Measurements from ENCODE around the gene CDCA5. TPM values are rescaled to one million over a fixed set of nuclear protein-coding genes. Genes with fewer than 3 reads are reported as not detected.

Gene CDCA5
- total RNA-seq, 1 donor from 2014 or later = 3.7 TPM

DNA sequence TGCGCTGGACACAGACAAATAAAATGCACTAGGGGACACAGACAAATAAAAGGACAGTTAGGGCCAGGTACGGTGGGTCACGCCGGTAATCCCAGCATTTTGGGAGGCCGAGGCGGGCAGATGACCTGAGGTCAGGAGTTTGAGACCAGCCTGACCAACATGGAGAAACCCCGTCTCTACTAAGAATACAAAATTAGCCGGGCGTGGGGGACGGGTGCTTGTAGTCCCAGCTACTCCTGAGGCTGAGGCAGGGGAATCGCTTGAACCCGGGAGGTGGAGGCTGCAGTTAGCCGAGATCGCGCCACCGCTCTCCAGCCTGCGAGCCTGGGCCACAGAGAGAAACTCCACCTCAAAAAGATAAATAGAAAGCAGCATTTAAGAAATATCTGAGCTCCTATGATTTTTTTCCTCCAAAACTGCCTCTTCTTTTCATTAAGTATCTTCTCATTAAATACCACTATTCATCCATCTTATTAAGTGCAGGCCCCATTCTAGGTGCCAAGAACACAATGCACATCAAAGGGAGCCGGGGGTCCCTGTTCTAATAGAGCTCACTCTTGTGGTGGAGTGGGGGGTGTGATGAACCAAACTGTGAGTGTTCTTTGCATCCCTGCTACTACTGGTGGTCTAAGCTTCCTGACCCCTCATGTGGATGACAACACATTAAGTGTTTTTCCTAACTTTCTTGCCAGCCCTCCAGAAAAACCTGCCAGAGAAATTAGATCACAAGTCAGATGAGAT lies 34.4 kb upstream of the CDCA5 start:
- no peaks in the 10 kb centered on the region for H3K9me3 ChIP-seq
- H3K4me1 ChIP-seq = peaks cover 46% of the 10 kb centered on the region
- H3K27me3 ChIP-seq = no peaks in the 10 kb centered on the region
- TF ChIP-seq POLR2A (IDR thresholded peaks at IDR 0.05) (no peak), POLR2AphosphoS5 (IDR thresholded peaks at IDR 0.05; ENCODE audit: insufficient read depth in 1 of 2, low read depth in 1 of 2) (no peak)
- TF ChIP-seq, protein P1, sequence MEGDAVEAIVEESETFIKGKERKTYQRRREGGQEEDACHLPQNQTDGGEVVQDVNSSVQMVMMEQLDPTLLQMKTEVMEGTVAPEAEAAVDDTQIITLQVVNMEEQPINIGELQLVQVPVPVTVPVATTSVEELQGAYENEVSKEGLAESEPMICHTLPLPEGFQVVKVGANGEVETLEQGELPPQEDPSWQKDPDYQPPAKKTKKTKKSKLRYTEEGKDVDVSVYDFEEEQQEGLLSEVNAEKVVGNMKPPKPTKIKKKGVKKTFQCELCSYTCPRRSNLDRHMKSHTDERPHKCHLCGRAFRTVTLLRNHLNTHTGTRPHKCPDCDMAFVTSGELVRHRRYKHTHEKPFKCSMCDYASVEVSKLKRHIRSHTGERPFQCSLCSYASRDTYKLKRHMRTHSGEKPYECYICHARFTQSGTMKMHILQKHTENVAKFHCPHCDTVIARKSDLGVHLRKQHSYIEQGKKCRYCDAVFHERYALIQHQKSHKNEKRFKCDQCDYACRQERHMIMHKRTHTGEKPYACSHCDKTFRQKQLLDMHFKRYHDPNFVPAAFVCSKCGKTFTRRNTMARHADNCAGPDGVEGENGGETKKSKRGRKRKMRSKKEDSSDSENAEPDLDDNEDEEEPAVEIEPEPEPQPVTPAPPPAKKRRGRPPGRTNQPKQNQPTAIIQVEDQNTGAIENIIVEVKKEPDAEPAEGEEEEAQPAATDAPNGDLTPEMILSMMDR (IDR thresholded peaks at IDR 0.05) = peak in 2 of 3 experiments; percentile 3 to 4
- H3K27ac ChIP-seq = peak overlapping the region; percentile 71
- H3K36me3 ChIP-seq = peaks cover 0 to 24% of the 10 kb centered on the region in 2 donors
- H3K4me3 ChIP-seq = no peak overlapping the region
- intact Hi-C loops (cut with DNase I) = loop anchor here (5.0 kb wide), 1 partner anchor 106 kb away; the partner anchor contains the start of gene ARL2
- DNase-seq (ENCODE audit: extremely low spot score in 2 of 2) = peak in 1 of 2 donors; percentile 85

GRCh38 chr11:65117206-65118096 lies 33.6 kb upstream of the CDCA5 start, which contains the start of gene ZNHIT2:
ZNHIT2 (minus strand) TSS chr11:65117701; CDS start chr11:65117653, 48 bp downstream.
- intact Hi-C loops (cut with DNase I) = loop anchor here (5.0 kb wide), 1 partner anchor 105 kb away; the partner anchor contains the start of gene ARL2

DNA sequence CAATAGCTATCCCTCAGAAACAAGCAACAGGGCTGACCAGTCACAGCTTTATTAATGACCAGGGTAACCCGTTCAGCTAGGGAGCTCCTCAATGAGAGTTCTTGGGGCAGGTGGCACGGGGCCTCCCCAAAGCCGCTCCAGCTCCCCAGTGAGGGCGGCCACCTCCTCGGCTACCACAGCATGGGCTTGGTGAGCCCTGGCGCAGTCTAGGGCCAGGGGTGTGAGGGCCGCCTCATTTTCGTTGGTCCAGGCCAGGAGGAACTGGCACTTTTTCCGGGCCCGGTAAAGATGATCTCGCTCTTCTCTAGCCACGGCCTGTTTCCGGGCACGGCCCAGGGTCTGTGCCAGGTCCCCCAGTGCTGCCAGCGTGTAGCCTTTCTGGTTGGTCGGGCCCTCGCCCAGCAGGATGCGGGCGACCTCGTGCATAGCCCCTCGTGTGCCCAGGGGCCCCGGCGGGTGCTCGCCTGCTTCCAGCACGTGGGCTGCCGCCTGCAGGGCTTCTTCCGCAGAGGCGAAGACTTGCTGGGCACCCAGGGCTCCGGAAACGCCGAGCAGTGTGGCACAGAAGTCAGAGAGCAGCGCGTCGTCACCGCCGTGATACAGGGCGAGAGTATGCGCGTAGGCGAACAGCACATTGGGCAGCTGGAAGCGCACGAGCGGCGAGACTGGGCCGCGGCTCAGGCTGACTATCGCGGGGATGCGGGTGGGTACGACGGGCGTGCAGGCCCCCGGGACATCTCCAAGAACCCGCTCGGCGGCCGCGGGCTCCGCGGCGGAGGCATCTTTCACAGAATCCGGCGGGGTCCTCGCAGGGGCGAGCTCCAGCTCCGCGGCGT lies 32.7 kb upstream of the CDCA5 start:
- peak overlapping the region; percentile 71 for H3K27ac ChIP-seq
- no peak for DNase-seq (ENCODE audit: extremely low spot score in 2 of 2)
- H3K4me3 ChIP-seq = peak overlapping the region; percentile 79 to 98
- TF ChIP-seq, protein P1 (IDR thresholded peaks at IDR 0.05) = no peak
- TF ChIP-seq POLR2AphosphoS5 (IDR thresholded peaks at IDR 0.05; ENCODE audit: insufficient read depth in 1 of 2, low read depth in 1 of 2) (no peak), POLR2A (IDR thresholded peaks at IDR 0.05) (no peak)
- peaks cover 54% of the 10 kb centered on the region for H3K4me1 ChIP-seq
- peaks cover 0 to 24% of the 10 kb centered on the region in 2 donors for H3K36me3 ChIP-seq
- H3K9me3 ChIP-seq = no peaks in the 10 kb centered on the region
- no peaks in the 10 kb centered on the region for H3K27me3 ChIP-seq
- intact Hi-C loops (cut with DNase I) = loop anchor here (5.0 kb wide), 1 partner anchor 104 kb away; the partner anchor contains the start of gene ARL2

More at GRCh38 chr11:65117206-65118096, 33.6 kb upstream of the CDCA5 start, which contains the start of gene ZNHIT2:
- H3K36me3 ChIP-seq = peaks cover 0 to 24% of the 10 kb centered on the region in 2 donors
- no peaks in the 10 kb centered on the region for H3K27me3 ChIP-seq
- peaks cover 46% of the 10 kb centered on the region for H3K4me1 ChIP-seq
- peak within 1 kb of the TSS; percentile 79 to 98 for H3K4me3 ChIP-seq
- H3K27ac ChIP-seq = peak within 1 kb of the TSS; percentile 71
- H3K9me3 ChIP-seq = no peaks in the 10 kb centered on the region
- peak; percentile 84 to 99 for TF ChIP-seq POLR2AphosphoS5 (IDR thresholded peaks at IDR 0.05; ENCODE audit: insufficient read depth in 1 of 2, low read depth in 1 of 2)
- TF ChIP-seq POLR2A (IDR thresholded peaks at IDR 0.05) = no peak
- TF ChIP-seq, protein P1 (IDR thresholded peaks at IDR 0.05) = peak; percentile 92 to 97 (median 96)
- DNase-seq (ENCODE audit: extremely low spot score in 2 of 2) = peak in 1 of 2 donors; percentile 98

DNA sequence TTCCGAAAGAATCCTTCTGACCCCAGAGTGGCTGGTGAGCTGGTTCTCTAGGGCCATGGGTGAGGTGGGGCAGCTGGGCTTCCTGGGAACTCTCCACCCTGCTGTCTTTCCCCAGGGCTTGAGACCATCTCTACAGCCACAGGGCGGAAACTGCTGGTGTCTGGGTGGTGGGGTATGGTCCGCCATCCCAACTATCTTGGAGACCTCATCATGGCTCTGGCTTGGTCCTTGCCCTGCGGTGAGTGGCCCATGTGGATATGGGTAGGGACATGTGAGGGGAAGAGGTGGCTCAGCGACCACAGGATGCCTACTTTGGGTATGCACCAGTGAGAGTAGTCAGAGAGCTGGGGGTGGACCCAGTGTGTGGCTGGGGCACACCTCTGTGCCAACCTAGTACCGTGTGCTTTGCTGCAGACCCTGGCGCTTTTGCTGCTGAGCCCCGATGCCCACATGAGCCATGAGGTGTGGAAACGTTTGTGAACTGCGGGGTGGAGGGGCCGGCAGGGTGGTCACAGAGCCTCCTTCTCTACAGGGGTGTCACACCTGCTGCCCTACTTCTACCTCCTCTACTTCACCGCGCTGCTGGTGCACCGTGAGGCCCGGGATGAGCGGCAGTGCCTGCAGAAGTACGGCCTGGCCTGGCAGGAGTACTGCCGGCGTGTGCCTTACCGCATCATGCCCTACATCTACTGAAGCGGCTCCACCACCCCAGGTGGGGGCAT lies 31.7 kb upstream of the CDCA5 start:
- no peak overlapping the region for H3K4me3 ChIP-seq
- H3K27ac ChIP-seq = no peak overlapping the region
- H3K36me3 ChIP-seq = peaks cover 0 to 20% of the 10 kb centered on the region in 2 donors
- DNase-seq (ENCODE audit: extremely low spot score in 2 of 2) = no peak
- peaks cover 54% of the 10 kb centered on the region for H3K4me1 ChIP-seq
- H3K9me3 ChIP-seq = no peaks in the 10 kb centered on the region
- H3K27me3 ChIP-seq = no peaks in the 10 kb centered on the region
- intact Hi-C loops (cut with DNase I) = loop anchor here (5.0 kb wide), 1 partner anchor 103 kb away; the partner anchor contains the start of gene ARL2
- TF ChIP-seq, protein P1 (IDR thresholded peaks at IDR 0.05) = no peak
- no peak for TF ChIP-seq POLR2A (IDR thresholded peaks at IDR 0.05)
- no peak for TF ChIP-seq POLR2AphosphoS5 (IDR thresholded peaks at IDR 0.05; ENCODE audit: insufficient read depth in 1 of 2, low read depth in 1 of 2)
